HepG2 (cell line): Measurements from ENCODE around the gene C1orf159. TPM values are rescaled to one million over a fixed set of nuclear protein-coding genes. Genes with fewer than 3 reads are reported as not detected.

ENCODE experiments used
- EP300 ChIP-seq, 3 experiments: sonication (generic) in 1 of 3; formaldehyde crosslinking in 1 of 3; IDR thresholded peaks; 2 replicates each; pipeline versions ENCODE4 v1.5.1 to v1.6.1; 2011 to 2020; ENCODE audit warnings: low read depth in 2 of 3, low read length in 2 of 3, borderline replicate concordance in 1 of 3, improper control_type of control experiment in 1 of 3, mild to moderate bottlenecking in 1 of 3, missing genetic modification reagents in 1 of 3, moderate library complexity in 1 of 3
- JARID2 ChIP-seq: sonication (generic); formaldehyde crosslinking; IDR thresholded peaks from 2 replicates; pipeline ENCODE4 v1.8.1; 2023; ENCODE audit warnings: missing genetic modification reagents, inconsistent platforms; ENCODE audit not compliant: insufficient replicate concordance
- JUNB ChIP-seq: sonication (generic); formaldehyde crosslinking; IDR thresholded peaks from 2 replicates; pipeline ENCODE4 v1.8.0; 2022; ENCODE audit warnings: missing genetic modification reagents, mild to moderate bottlenecking, borderline replicate concordance
- KDM2A ChIP-seq: sonication (generic); formaldehyde crosslinking; IDR thresholded peaks from 2 replicates; pipeline ENCODE4 v1.4.0; 2020; ENCODE audit warnings: low read depth, missing genetic modification reagents, borderline replicate concordance
- MAFG ChIP-seq: sonication (generic); formaldehyde crosslinking; IDR thresholded peaks from 2 replicates; pipeline ENCODE4 v1.5.1; 2020; ENCODE audit warnings: mild to moderate bottlenecking, missing genetic modification reagents
- MYC ChIP-seq: sonication (generic); formaldehyde crosslinking; IDR thresholded peaks from 2 replicates; pipeline ENCODE4 v1.9.0; 2021; ENCODE audit warnings: missing genetic modification reagents, borderline replicate concordance
- NFKB2 ChIP-seq: sonication (generic); formaldehyde crosslinking; IDR thresholded peaks from 2 replicates; pipeline ENCODE4 v1.4.0; 2020; ENCODE audit warnings: missing genetic modification reagents, borderline replicate concordance
- PHF20 ChIP-seq: sonication (generic); formaldehyde crosslinking; IDR thresholded peaks from 2 replicates; pipeline ENCODE4 v1.5.0; 2020; ENCODE audit warnings: mild to moderate bottlenecking, missing genetic modification reagents
- RBAK ChIP-seq: sonication (generic); formaldehyde crosslinking; IDR thresholded peaks from 2 replicates; pipeline ENCODE4 v1.5.1; 2020; ENCODE audit warnings: mild to moderate bottlenecking, missing genetic modification reagents
- RFXAP ChIP-seq: sonication (generic); formaldehyde crosslinking; IDR thresholded peaks from 2 replicates; pipeline ENCODE4 v1.4.0; 2020; ENCODE audit warnings: missing genetic modification reagents, borderline replicate concordance
- SIN3B ChIP-seq: fragments of 150-350 bp; IDR thresholded peaks from 2 replicates; pipeline ENCODE4 v1.6.1; 2014; ENCODE audit warnings: low read length
- SMC3 ChIP-seq: IDR thresholded peaks from 2 replicates; pipeline ENCODE4 v1.6.1; 2011; ENCODE audit warnings: low read length, improper control_type of control experiment
- ZBTB20 ChIP-seq: sonication (generic); formaldehyde crosslinking; IDR thresholded peaks from 2 replicates; pipeline ENCODE4 v1.8.1; 2023; ENCODE audit warnings: missing genetic modification reagents, low read depth, mild to moderate bottlenecking, borderline replicate concordance
- ZKSCAN5 ChIP-seq: sonication (generic); formaldehyde crosslinking; IDR thresholded peaks from 2 replicates; pipeline ENCODE4 v1.5.1; 2020; ENCODE audit warnings: mild to moderate bottlenecking, missing genetic modification reagents
- ZNF10 ChIP-seq: sonication (generic); formaldehyde crosslinking; IDR thresholded peaks from 2 replicates; pipeline ENCODE4 v1.4.0; 2020; ENCODE audit warnings: mild to moderate bottlenecking, low read depth, missing genetic modification reagents, borderline replicate concordance
- ZNF660 ChIP-seq: sonication (generic); formaldehyde crosslinking; IDR thresholded peaks from 2 replicates; pipeline ENCODE4 v1.5.1; 2020; ENCODE audit warnings: mild to moderate bottlenecking, low read depth, missing genetic modification reagents, borderline replicate concordance
- ZNF724P ChIP-seq: sonication (generic); formaldehyde crosslinking; IDR thresholded peaks from 2 replicates; pipeline ENCODE4 v1.8.0; 2022; ENCODE audit warnings: missing genetic modification reagents, borderline replicate concordance
- polyA plus RNA-seq, 8 experiments: library from polyadenylated mRNA; depleted of rRNA in 3 of 8; stranded (reverse) in 7 of 8; unstranded in 1 of 8; fragments of >200 nt; fragmentation: Illumina TruSeq in 4 of 8; extraction: Trizol in 4 of 8; gene quantifications; 2 replicates each; pipeline versions ENCODE4 v1.2.1 to v1.2.3, GENCODE V29; 2011 to 2016; ENCODE audit warnings: low read depth in 4 of 8, missing spikeins in 1 of 8, mixed read lengths in 1 of 8; ENCODE audit not compliant: insufficient read depth in 1 of 8
- total RNA-seq, 5 experiments: library from RNA; depleted of rRNA; stranded (reverse); fragments of >200 nt; fragmentation: Illumina TruSeq; extraction: Trizol; gene quantifications; 2 replicates each; pipeline ENCODE4 v1.2.3, GENCODE V29; 2016; ENCODE audit warnings: low read depth in 1 of 5
- TF ChIP-seq, protein P1 (sequence below): sonication (generic); formaldehyde crosslinking; IDR thresholded peaks from 2 replicates; pipeline ENCODE4 v1.5.1; 2020; ENCODE audit warnings: missing genetic modification reagents, mild to moderate bottlenecking, borderline replicate concordance
- TF ChIP-seq, protein P2 (sequence below): sonication (generic); formaldehyde crosslinking; IDR thresholded peaks from 2 replicates; pipeline ENCODE4 v1.9.0; 2021; ENCODE audit warnings: missing genetic modification reagents, borderline replicate concordance
- TF ChIP-seq, protein P3 (sequence below): sonication (generic); formaldehyde crosslinking; IDR thresholded peaks from 2 replicates; pipeline ENCODE4 v1.5.0; 2020; ENCODE audit warnings: mild to moderate bottlenecking, missing genetic modification reagents, borderline replicate concordance

Gene C1orf159
- total and polyA plus RNA-seq, 2 of the 13 experiments (the other 11 are each of a cell fraction or from before 2014, with no cell fraction given), result 3.8 to 6.7 TPM

DNA sequence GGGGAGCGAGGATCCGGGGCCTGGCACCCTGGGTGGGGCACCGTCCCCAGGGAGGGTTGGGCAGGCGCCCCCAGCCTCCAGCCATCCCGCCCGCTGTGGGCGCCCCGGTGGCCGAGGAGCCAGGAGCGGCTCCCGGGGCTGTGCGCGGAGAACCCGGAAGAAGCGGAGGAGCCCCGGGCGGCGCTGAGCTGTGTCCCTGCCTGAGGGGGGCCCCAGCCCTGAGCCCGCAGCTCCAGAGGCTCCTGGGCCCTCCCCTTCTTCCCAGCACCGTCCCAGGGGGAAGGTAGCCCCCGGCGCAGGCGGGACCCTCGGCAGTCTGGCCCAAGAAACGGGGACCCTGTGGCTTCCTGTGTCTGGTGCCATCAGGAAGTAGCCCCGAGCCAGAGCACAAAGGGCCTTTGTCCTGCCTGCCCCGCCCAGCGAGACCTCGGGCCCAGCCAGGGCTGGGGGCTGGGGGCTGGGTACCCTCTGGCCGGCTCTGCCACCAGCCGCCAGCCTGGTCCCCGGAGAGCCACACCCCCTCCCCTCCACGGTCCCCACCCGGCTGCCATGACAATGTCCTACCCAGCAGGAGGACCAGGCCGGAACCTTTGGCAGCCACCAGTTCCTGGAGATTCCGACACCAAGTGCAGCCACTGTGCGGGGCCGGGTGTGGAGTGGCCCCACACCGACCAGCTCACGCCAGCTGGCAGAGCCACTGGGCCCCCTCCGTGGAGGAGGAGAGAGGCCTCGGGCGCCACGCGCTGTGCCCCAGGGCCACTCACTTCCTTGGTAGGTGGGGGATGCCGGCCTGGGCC, 42.2 kb upstream of the C1orf159 start (continued):
- TF ChIP-seq KDM2A (CRISPR knock-in tag), result peak; percentile 63; the same call in 1 of the 2 replicates
- TF ChIP-seq MAFG (CRISPR knock-in tag), result no peak
- TF ChIP-seq ZBTB20 (CRISPR knock-in tag), result no peak
- peak in 1 of 2 experiments; percentile 29; a peak in 1 of 4 replicates for TF ChIP-seq EP300 (IDR thresholded peaks at IDR 0.05; ENCODE audit: low read depth in 2 of 2, low read length in 2 of 2)
- TF ChIP-seq EP300 (CRISPR knock-in tag; IDR thresholded peaks at IDR 0.05; ENCODE audit: borderline replicate concordance), result no peak; the same call in 1 of the 2 replicates
- TF ChIP-seq, protein P1, sequence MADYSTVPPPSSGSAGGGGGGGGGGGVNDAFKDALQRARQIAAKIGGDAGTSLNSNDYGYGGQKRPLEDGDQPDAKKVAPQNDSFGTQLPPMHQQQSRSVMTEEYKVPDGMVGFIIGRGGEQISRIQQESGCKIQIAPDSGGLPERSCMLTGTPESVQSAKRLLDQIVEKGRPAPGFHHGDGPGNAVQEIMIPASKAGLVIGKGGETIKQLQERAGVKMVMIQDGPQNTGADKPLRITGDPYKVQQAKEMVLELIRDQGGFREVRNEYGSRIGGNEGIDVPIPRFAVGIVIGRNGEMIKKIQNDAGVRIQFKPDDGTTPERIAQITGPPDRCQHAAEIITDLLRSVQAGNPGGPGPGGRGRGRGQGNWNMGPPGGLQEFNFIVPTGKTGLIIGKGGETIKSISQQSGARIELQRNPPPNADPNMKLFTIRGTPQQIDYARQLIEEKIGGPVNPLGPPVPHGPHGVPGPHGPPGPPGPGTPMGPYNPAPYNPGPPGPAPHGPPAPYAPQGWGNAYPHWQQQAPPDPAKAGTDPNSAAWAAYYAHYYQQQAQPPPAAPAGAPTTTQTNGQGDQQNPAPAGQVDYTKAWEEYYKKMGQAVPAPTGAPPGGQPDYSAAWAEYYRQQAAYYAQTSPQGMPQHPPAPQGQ, result no peak
- TF ChIP-seq MYC (CRISPR knock-in tag), result no peak
- TF ChIP-seq, protein P2, sequence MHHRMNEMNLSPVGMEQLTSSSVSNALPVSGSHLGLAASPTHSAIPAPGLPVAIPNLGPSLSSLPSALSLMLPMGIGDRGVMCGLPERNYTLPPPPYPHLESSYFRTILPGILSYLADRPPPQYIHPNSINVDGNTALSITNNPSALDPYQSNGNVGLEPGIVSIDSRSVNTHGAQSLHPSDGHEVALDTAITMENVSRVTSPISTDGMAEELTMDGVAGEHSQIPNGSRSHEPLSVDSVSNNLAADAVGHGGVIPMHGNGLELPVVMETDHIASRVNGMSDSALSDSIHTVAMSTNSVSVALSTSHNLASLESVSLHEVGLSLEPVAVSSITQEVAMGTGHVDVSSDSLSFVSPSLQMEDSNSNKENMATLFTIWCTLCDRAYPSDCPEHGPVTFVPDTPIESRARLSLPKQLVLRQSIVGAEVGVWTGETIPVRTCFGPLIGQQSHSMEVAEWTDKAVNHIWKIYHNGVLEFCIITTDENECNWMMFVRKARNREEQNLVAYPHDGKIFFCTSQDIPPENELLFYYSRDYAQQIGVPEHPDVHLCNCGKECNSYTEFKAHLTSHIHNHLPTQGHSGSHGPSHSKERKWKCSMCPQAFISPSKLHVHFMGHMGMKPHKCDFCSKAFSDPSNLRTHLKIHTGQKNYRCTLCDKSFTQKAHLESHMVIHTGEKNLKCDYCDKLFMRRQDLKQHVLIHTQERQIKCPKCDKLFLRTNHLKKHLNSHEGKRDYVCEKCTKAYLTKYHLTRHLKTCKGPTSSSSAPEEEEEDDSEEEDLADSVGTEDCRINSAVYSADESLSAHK, result no peak
- no peak for TF ChIP-seq SIN3B
- no peak for TF ChIP-seq SMC3
- no peak for TF ChIP-seq ZKSCAN5
- no peak for TF ChIP-seq JUNB
- no peak for TF ChIP-seq ZNF10
- TF ChIP-seq, protein P3, sequence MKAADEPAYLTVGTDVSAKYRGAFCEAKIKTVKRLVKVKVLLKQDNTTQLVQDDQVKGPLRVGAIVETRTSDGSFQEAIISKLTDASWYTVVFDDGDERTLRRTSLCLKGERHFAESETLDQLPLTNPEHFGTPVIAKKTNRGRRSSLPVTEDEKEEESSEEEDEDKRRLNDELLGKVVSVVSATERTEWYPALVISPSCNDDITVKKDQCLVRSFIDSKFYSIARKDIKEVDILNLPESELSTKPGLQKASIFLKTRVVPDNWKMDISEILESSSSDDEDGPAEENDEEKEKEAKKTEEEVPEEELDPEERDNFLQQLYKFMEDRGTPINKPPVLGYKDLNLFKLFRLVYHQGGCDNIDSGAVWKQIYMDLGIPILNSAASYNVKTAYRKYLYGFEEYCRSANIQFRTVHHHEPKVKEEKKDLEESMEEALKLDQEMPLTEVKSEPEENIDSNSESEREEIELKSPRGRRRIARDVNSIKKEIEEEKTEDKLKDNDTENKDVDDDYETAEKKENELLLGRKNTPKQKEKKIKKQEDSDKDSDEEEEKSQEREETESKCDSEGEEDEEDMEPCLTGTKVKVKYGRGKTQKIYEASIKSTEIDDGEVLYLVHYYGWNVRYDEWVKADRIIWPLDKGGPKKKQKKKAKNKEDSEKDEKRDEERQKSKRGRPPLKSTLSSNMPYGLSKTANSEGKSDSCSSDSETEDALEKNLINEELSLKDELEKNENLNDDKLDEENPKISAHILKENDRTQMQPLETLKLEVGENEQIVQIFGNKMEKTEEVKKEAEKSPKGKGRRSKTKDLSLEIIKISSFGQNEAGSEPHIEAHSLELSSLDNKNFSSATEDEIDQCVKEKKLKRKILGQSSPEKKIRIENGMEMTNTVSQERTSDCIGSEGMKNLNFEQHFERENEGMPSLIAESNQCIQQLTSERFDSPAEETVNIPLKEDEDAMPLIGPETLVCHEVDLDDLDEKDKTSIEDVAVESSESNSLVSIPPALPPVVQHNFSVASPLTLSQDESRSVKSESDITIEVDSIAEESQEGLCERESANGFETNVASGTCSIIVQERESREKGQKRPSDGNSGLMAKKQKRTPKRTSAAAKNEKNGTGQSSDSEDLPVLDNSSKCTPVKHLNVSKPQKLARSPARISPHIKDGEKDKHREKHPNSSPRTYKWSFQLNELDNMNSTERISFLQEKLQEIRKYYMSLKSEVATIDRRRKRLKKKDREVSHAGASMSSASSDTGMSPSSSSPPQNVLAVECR (CRISPR knock-in tag), result peak; percentile 41; the same call in 1 of the 2 replicates
- TF ChIP-seq ZNF724P (CRISPR knock-in tag), result no peak
- TF ChIP-seq RBAK (CRISPR knock-in tag), result no peak
- TF ChIP-seq RFXAP (CRISPR knock-in tag), result no peak
- no peak for TF ChIP-seq ZNF660
- TF ChIP-seq PHF20 (CRISPR knock-in tag), result no peak
- no peak for TF ChIP-seq NFKB2 (CRISPR knock-in tag)
- no peak for TF ChIP-seq JARID2
